ENCODE measurements around the gene SLC25A38.
"Not testable (repeated sequence)": the region's sequence is repeated elsewhere in the genome, so short reads cannot be mapped to it uniquely, and the experiment has no call there.

Gene SLC25A38

DNA sequence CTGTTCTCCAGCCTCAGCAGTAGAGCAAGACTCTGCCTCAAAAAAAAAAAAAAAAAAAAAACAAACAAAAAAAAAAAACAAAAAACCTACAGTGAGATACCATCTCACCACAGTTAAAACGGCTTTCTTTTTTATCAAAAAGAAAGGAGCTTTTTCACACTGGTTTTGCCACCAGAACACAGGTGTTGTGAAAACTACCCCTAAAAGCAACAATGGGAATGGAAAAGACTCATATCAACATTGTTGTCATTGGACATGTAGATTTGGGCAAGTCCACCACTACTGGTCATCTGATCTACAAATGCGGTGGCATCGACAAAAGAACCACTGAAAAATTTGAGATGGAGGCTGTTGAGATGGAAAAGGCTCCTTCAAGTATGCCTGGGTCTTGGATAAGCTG, 24.8 kb upstream of the SLC25A38 start:
- Histone ChIP-seq H3K9ac (ENCODE audit: low read length) (no peak overlapping the region), H3K9me3 (ENCODE audit: insufficient read depth, low read length) (no peaks in the 10 kb centered on the region), H3K27me3 (ENCODE audit: low read depth, low read length) (peaks cover 17% of the 10 kb centered on the region), H3K79me2 (ENCODE audit: low read length) (no peaks in the 10 kb centered on the region), H3K4me2 (ENCODE audit: low read length) (no peak overlapping the region), H3K4me3 (ENCODE audit: low read length) (no peak overlapping the region), H3K4me1 (ENCODE audit: low read length) (no peaks in the 10 kb centered on the region), H3K36me3 (replicated peaks; ENCODE audit: low read depth, low read length) (no peaks in the 10 kb centered on the region), H2AFZ (ENCODE audit: low read depth, low read length) (no peak overlapping the region), H3K27ac (ENCODE audit: low read length) (no peak overlapping the region), H4K20me1 (ENCODE audit: insufficient read depth, low read length) (no peaks in the 10 kb centered on the region)
- TF ChIP-seq EZH2phosphoT487 (IDR thresholded peaks at IDR 0.05; ENCODE audit: low read depth), result no peak
- TF ChIP-seq, protein P1, sequence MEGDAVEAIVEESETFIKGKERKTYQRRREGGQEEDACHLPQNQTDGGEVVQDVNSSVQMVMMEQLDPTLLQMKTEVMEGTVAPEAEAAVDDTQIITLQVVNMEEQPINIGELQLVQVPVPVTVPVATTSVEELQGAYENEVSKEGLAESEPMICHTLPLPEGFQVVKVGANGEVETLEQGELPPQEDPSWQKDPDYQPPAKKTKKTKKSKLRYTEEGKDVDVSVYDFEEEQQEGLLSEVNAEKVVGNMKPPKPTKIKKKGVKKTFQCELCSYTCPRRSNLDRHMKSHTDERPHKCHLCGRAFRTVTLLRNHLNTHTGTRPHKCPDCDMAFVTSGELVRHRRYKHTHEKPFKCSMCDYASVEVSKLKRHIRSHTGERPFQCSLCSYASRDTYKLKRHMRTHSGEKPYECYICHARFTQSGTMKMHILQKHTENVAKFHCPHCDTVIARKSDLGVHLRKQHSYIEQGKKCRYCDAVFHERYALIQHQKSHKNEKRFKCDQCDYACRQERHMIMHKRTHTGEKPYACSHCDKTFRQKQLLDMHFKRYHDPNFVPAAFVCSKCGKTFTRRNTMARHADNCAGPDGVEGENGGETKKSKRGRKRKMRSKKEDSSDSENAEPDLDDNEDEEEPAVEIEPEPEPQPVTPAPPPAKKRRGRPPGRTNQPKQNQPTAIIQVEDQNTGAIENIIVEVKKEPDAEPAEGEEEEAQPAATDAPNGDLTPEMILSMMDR (IDR thresholded peaks at IDR 0.05; ENCODE audit: low read depth, low read length), result no peak

DNA sequence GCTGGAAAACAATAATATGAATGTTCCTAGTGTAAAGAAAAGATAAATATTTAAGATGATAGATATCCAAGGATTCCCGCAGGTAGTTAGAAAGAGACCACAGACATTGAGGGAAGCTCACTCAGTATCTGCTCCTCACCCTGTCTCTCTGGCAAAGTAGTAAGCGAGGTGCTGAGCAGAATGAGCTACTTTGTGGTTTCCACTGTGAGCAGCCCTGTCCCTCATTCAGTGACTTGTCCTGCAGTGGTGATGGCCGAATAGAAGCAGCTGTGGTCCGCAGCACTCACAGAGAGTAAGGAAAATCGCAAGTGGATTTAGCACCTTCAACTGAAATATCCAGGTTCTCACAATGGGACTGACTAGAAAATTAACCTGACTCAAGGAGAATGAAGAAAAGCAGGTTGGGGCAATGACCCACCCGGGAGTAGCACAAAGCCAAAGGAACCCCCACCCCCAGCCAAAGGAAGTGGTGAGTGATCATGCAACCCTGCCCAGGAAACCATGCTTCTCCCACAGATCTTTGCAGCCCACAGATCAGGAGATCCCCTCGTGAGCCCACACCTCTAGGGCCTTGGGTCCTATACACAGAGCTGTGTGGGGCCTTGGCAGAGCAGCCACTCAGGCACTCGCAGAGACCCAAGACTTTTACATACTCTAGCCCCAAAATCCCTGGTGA, 21.8 kb upstream of the SLC25A38 start:
- H3K27ac ChIP-seq (ENCODE audit: low read length), result no peak overlapping the region

DNA sequence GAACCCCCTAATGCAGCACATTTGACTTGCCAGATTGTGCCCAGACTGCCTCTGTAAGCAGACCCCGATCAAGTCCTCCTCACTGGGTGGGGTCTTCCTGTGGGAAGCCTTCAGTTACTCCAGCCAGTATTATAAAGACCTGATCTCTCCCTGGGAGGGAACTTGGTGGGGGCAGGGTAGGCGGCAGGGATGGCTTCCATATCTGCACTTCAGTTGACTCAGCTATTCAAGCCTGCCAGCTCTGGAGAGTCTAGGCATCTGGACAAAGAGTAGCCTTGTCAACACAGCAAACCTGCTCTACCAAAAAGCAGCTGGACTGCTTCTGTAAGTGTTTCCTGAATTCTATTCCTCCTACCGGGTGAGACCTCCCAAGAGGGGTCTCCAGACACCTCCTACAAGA, 21.0 kb upstream of the SLC25A38 start:
- Histone ChIP-seq H4K20me1 (ENCODE audit: insufficient read depth, low read length) (no peaks in the 10 kb centered on the region), H3K36me3 (replicated peaks; ENCODE audit: low read depth, low read length) (no peaks in the 10 kb centered on the region), H3K9ac (ENCODE audit: low read length) (no peak overlapping the region), H3K4me3 (ENCODE audit: low read length) (no peak overlapping the region), H3K4me1 (ENCODE audit: low read length) (no peaks in the 10 kb centered on the region), H3K9me3 (ENCODE audit: insufficient read depth, low read length) (no peaks in the 10 kb centered on the region), H3K27ac (ENCODE audit: low read length) (no peak overlapping the region), H3K79me2 (ENCODE audit: low read length) (no peaks in the 10 kb centered on the region), H3K4me2 (ENCODE audit: low read length) (no peak overlapping the region), H3K27me3 (ENCODE audit: low read depth, low read length) (peaks cover 14% of the 10 kb centered on the region; the same call in 1 of the 2 replicates), H2AFZ (ENCODE audit: low read depth, low read length) (no peak overlapping the region)
- TF ChIP-seq EZH2phosphoT487 (IDR thresholded peaks at IDR 0.05; ENCODE audit: low read depth), result no peak
- TF ChIP-seq, protein P1 (IDR thresholded peaks at IDR 0.05; ENCODE audit: low read depth, low read length), result no peak

More for the DNA sequence above, 21.8 kb upstream of the SLC25A38 start:
- Histone ChIP-seq H3K9ac (ENCODE audit: low read length) (no peak overlapping the region), H3K79me2 (ENCODE audit: low read length) (no peaks in the 10 kb centered on the region), H4K20me1 (ENCODE audit: insufficient read depth, low read length) (no peaks in the 10 kb centered on the region), H3K4me3 (ENCODE audit: low read length) (no peak overlapping the region), H3K27me3 (ENCODE audit: low read depth, low read length) (peaks cover 14% of the 10 kb centered on the region; the same call in 1 of the 2 replicates), H2AFZ (ENCODE audit: low read depth, low read length) (no peak overlapping the region), H3K9me3 (ENCODE audit: insufficient read depth, low read length) (no peaks in the 10 kb centered on the region), H3K36me3 (replicated peaks; ENCODE audit: low read depth, low read length) (no peaks in the 10 kb centered on the region), H3K4me2 (ENCODE audit: low read length) (no peak overlapping the region), H3K4me1 (ENCODE audit: low read length) (no peaks in the 10 kb centered on the region)
- no peak for TF ChIP-seq EZH2phosphoT487 (IDR thresholded peaks at IDR 0.05; ENCODE audit: low read depth)
- TF ChIP-seq, protein P1 (IDR thresholded peaks at IDR 0.05; ENCODE audit: low read depth, low read length), result no peak

DNA sequence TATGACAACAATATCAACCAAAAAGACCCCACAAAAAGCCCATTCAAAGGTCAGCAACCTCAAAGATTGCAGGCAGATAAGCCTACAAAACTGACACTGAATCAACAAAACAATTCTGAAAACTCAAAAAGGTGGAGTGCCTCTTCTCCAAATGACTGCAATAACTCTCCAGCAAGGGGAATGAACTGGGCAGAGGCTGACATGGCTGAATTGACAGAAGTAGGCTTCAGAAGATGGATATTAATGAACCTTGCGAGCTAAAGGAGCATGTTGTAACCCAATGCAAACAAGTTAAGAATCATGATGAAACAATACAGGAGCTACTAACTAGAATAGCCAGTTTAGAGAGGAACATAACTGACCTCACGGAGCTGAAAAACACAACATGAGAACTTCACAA, 20.4 kb upstream of the SLC25A38 start:
- no peak overlapping the region for H3K4me2 ChIP-seq (ENCODE audit: low read length)
- TF ChIP-seq, protein P1 (IDR thresholded peaks at IDR 0.05; ENCODE audit: low read depth, low read length), result no peak
- no peak for TF ChIP-seq EZH2phosphoT487 (IDR thresholded peaks at IDR 0.05; ENCODE audit: low read depth)
- H3K27me3 ChIP-seq (ENCODE audit: low read depth, low read length), result peaks cover 14% of the 10 kb centered on the region; the same call in 1 of the 2 replicates
- H3K4me3 ChIP-seq (ENCODE audit: low read length), result no peak overlapping the region
- no peaks in the 10 kb centered on the region for H3K79me2 ChIP-seq (ENCODE audit: low read length)
- no peak overlapping the region for H3K27ac ChIP-seq (ENCODE audit: low read length)
- no peaks in the 10 kb centered on the region for H3K9me3 ChIP-seq (ENCODE audit: insufficient read depth, low read length)
- no peaks in the 10 kb centered on the region for H4K20me1 ChIP-seq (ENCODE audit: insufficient read depth, low read length)
- H3K36me3 ChIP-seq (replicated peaks; ENCODE audit: low read depth, low read length), result no peaks in the 10 kb centered on the region
- no peaks in the 10 kb centered on the region for H3K4me1 ChIP-seq (ENCODE audit: low read length)
- no peak overlapping the region for H2AFZ ChIP-seq (ENCODE audit: low read depth, low read length)
- no peak overlapping the region for H3K9ac ChIP-seq (ENCODE audit: low read length)

DNA sequence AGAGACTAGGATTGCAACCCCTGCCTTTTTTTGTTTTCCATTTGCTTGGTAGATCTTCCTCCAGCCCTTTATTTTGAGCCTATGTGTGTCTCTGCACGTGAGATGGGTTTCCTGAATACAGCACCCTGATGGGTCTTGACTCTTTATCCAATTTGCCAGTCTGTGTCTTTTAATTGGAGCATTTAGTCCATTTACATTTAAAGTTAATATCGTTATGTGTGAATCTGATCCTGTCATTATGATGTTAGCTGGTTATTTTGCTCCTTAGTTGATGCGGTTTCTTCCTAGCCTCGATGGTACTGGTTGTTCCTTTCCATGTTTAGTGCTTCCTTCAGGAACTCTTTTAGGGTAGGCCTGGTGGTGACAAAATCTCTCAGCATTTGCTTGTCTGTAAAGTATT, 12.7 kb upstream of the SLC25A38 start:
- not testable (repeated sequence) for H2AFZ ChIP-seq (ENCODE audit: low read depth, low read length); H3K4me3 ChIP-seq (ENCODE audit: low read length); H3K27me3 ChIP-seq (ENCODE audit: low read depth, low read length); H3K4me1 ChIP-seq (ENCODE audit: low read length); H4K20me1 ChIP-seq (ENCODE audit: insufficient read depth, low read length); H3K36me3 ChIP-seq (replicated peaks; ENCODE audit: low read depth, low read length); H3K9me3 ChIP-seq (ENCODE audit: insufficient read depth, low read length); H3K79me2 ChIP-seq (ENCODE audit: low read length); H3K27ac ChIP-seq (ENCODE audit: low read length); H3K4me2 ChIP-seq (ENCODE audit: low read length); H3K9ac ChIP-seq (ENCODE audit: low read length)

All from OCI-LY3 (cell line).